ENCODE data around the gene PYGB.

The PYGB gene

DNA sequence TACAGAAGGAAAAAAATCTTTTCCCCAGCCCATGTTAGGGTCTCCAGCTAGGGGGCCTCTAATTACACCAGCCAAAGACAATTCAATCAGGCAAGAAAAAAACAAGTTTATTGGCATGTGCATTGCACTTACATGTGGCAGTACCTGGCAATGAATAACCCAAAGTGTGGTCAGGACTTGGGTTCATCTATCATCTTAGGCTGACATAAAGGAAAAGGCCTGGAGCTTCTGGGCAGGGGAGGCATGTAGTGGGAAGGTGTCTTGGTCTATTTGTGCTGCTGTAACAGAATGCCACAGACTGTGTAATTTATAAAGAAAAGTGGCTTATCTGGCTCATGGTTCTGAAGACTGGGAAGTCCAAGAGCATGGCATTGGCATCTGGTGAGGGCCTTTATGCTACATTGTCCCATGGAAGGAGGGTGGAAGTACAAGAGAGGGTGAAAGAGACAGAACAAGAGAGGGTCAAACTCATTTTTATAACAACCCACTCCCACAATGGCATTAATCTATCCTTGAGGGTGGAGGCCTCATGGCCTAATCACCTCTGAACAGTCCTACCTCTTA, 4.4 kb upstream of the PYGB start:
- no peak overlapping the region for H3K4me3 ChIP-seq (ENCODE audit: low read depth, low read length)
- DNase-seq (ENCODE audit: low read depth) = no peak
- TF ChIP-seq, protein P1, sequence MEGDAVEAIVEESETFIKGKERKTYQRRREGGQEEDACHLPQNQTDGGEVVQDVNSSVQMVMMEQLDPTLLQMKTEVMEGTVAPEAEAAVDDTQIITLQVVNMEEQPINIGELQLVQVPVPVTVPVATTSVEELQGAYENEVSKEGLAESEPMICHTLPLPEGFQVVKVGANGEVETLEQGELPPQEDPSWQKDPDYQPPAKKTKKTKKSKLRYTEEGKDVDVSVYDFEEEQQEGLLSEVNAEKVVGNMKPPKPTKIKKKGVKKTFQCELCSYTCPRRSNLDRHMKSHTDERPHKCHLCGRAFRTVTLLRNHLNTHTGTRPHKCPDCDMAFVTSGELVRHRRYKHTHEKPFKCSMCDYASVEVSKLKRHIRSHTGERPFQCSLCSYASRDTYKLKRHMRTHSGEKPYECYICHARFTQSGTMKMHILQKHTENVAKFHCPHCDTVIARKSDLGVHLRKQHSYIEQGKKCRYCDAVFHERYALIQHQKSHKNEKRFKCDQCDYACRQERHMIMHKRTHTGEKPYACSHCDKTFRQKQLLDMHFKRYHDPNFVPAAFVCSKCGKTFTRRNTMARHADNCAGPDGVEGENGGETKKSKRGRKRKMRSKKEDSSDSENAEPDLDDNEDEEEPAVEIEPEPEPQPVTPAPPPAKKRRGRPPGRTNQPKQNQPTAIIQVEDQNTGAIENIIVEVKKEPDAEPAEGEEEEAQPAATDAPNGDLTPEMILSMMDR (conservative IDR thresholded peaks at IDR 0.05; ENCODE audit: low read depth, low read length) = no peak

DNA sequence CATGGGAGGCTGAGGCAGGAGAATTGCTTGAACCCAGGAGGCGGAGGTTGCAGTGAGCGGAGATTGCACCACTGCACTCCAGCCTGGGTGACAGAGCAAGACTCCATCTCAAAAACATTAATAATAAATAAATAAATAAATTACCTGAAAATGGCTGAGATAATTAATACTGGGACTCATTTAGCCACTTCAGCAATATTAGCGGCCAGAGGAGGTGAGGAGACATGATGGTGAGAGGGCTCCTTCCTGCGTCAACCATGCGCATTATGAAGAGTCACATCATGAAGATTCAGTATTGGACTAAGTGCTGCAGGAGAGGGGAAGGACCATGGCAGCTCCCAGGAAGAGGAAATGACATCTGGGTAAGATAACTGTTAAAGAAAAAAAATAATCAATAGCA, 2.9 kb upstream of the PYGB start:
- H3K4me3 ChIP-seq (ENCODE audit: low read depth, low read length) = no peak overlapping the region
- DNase-seq (ENCODE audit: low read depth) = no peak
- TF ChIP-seq, protein P1 (conservative IDR thresholded peaks at IDR 0.05; ENCODE audit: low read depth, low read length) = no peak

DNA sequence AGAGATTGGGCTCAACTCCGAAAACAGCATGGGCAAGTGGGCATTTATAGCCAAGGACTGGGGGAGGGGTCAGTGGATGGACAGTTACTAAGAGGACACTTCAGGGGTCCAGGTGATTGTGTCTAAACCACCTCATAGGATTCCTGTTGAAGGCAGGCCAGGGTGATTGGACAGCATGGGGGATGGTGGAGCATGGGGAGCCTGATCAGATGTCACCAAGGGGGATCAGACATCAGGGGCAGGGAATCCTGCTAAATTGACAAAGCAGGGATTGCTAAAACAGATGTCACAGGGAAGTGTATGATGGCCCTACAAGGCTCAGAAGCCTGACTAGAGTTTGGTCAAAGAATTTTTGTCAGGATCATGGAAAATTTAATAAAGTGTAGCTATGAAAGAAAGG, 2.4 kb upstream of the PYGB start:
- DNase-seq (ENCODE audit: low read depth) = no peak
- TF ChIP-seq, protein P1 (conservative IDR thresholded peaks at IDR 0.05; ENCODE audit: low read depth, low read length) = no peak
- H3K4me3 ChIP-seq (ENCODE audit: low read depth, low read length) = no peak overlapping the region

DNA sequence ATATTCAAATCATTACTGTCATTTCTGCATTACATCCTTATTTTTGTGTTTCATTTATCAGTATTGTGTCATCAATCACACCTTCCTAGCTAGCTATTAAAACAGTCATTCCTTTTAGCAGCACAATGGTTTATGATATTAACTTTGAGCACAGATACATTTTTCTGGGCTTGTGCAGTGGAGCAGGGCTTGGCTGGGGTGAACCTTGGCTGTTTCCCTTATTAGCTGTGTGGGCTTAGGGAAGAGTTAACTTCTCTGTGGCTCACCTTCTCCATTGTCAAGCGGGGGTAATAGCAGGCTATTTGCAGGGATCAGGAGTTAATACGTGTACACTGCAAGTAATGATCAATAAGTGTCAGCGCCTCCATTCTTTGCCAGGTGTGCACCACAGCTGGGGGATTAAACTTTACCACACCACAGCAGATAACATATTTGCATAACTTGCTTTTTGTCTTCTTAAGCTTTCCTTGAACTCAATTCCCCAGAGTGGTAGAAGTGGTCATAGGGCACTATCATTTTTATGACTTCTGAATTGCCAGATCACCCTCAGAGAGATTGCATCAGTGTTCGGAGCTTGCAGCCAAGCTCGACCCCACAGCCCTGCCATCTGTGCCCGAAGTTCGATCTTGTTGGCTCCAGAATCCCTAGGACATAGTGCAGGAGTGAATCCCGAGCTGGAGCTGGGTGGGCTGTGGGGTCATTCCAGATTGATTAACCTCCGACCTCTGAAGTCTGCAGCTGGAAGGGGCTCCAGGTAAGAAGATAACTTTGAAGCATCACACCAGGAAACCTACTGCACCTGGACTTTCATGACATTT, 1.5 kb upstream of the PYGB start:
- peak overlapping the region; percentile 91 for H3K4me3 ChIP-seq (ENCODE audit: low read depth, low read length)
- DNase-seq (ENCODE audit: low read depth) = no peak
- TF ChIP-seq, protein P1 (conservative IDR thresholded peaks at IDR 0.05; ENCODE audit: low read depth, low read length) = no peak

DNA sequence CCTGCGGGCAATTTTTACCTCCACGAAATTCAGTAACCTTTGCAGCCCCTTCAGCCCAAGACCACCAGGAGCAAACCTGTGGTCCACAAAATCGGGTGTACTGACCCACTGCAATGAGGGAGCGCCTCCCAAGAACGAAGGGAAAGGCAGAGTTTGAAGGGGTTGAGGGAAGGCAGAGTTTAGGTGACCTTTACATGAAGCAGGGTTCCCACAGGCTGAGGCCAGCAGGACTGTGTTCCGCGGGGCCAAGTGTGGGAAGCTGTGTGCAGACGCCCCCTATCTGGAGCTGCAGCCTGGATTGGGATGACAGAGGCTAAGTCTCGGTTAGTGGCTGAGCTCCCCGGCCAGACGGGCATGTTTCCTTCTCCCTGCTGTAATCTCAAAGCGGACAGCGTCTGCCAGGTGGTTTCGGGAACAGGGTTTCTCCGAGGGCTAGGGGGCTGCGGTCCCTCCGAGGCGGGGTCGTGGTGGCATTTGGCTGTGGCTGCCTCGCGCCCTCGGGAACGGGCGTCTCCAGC, 826 bp upstream of the PYGB start:
- peak overlapping the region; percentile 91 for H3K4me3 ChIP-seq (ENCODE audit: low read depth, low read length)
- peak; percentile 72 for DNase-seq (ENCODE audit: low read depth)
- TF ChIP-seq, protein P1 (conservative IDR thresholded peaks at IDR 0.05; ENCODE audit: low read depth, low read length) = peak; percentile 62

DNA sequence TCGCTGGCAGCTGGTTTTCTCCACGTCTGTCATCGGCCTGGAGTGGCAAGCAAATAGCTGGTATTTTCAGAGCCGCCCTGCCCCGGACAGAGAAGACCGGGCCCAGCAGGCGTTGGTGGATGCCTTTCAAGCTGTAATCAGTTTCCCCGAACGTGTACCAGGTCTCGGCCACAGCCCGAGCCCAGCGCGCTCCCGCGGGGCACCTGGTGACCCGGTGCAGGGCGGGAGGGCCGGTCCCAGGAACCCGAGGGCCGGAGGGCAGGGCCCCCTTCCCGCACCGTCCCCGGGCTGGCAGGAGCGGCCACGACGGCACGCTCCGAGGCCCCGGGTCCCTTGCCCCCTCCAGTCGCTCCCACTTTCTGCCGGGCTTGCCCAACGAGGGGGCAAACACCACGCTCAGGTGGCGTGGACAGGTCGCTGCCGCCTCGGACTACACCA, 348 bp upstream of the PYGB start:
- TF ChIP-seq, protein P1 (conservative IDR thresholded peaks at IDR 0.05; ENCODE audit: low read depth, low read length) = no peak
- peak overlapping the region; percentile 91 for H3K4me3 ChIP-seq (ENCODE audit: low read depth, low read length)
- peak; percentile 34 for DNase-seq (ENCODE audit: low read depth)
